ENCODE data around the gene LIPC.

DNA sequence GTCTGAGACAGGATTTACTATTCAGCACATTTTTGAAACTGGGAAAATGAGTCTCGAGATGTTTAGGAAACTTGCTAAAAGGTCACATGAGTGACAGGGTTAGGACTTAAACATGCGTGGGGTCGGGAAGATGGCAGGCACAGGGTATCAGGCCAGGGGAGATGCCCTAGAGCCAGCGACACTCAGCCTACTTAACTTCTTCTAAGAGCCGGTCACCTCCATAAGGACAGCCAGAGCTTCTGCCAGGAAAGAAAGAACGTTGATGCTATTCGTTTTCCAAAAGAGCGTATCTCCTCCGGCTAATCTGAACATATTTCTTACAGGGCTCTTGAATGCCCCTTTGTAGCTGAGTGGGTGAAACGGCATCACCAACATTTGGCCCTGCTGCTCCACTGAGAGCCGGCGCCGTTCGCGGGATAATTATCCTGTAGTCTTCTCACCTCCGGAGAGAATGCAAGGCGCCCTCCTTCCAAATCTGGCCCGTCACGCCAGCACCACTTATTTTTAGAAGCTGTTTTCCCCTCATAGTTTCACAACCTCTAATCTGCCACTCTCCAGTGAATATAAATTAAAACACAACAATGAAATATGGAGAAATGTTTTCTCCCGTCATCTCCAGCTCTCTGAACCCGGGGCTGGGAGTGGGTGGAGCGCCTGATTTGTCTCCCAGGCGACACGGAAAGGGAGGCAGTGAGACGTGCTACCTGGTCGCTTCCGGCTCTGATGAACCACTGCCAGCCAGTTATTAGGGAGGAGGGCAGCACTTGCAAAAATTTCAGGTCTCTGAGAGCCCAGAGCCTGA lies 58.5 kb downstream of the LIPC start:
- TF ChIP-seq TAF1 (IDR thresholded peaks at IDR 0.05; ENCODE audit: borderline replicate concordance, low read depth, low read length) (no peak), POLR2A (IDR thresholded peaks at IDR 0.05; ENCODE audit: low read depth, low read length) (no peak), POLR2AphosphoS5 (IDR thresholded peaks at IDR 0.05; ENCODE audit: low read depth, low read length) (no peak)

All from GM12892 (cell line).